ENCODE data around the gene SPRYD4.
A peak's percentile ranks its signal among the peaks of the same experiment; 100 is the strongest.

The SPRYD4 gene

GRCh38 chr12:56469007-56469930 is 891 bp downstream of the SPRYD4 start:
- TF ChIP-seq Cebpa-rat (IDR thresholded peaks at IDR 0.05), result no peak
- Histone ChIP-seq H3K4me2 (peak overlapping the region; percentile 84 to 99 (median 97)), H3K9ac (peak overlapping the region; percentile 89 to 95 (median 92)), H3K4me1 (peaks cover 15 to 37% (median 27%) of the 10 kb centered on the region in 10 experiments), H4K20me1 (peaks cover 0 to 10% (median 0%) of the 10 kb centered on the region in 11 experiments; a peak in 4 of 22 replicates), H3K9me3 (replicated peaks in 1 of 11) (no peaks in the 10 kb centered on the region), H3K27ac (peak overlapping the region; percentile 81 to 95 (median 92)), H3K27me3 (no peaks in the 10 kb centered on the region), H3K36me3 (peaks cover 8 to 50% (median 29%) of the 10 kb centered on the region in 11 experiments; a peak in 20 of 22 replicates), H3K4me3 (peak overlapping the region; percentile 75 to 92 (median 79))

GRCh38 chr12:56474389-56474788 is 6.0 kb downstream of the SPRYD4 start:
- no peak overlapping the region for H3K9ac ChIP-seq

GRCh38 chr12:56476143-56476542 is 7.8 kb downstream of the SPRYD4 start:
- no peaks in the 10 kb centered on the region for H3K27me3 ChIP-seq
- no peaks in the 10 kb centered on the region for H3K9me3 ChIP-seq (replicated peaks in 1 of 11)
- TF ChIP-seq Cebpa-rat (IDR thresholded peaks at IDR 0.05), result no peak
- no peak overlapping the region for H3K27ac ChIP-seq
- peaks cover 0 to 17% (median 9%) of the 10 kb centered on the region in 10 experiments; a peak in 14 of 20 replicates for H3K4me1 ChIP-seq
- no peak overlapping the region for H3K4me2 ChIP-seq
- H3K36me3 ChIP-seq, result peaks cover 8 to 47% (median 30%) of the 10 kb centered on the region in 11 experiments; a peak in 21 of 22 replicates
- H3K9ac ChIP-seq, result no peak overlapping the region
- peaks cover 0 to 47% (median 6%) of the 10 kb centered on the region in 11 experiments; a peak in 7 of 22 replicates for H4K20me1 ChIP-seq
- H3K4me3 ChIP-seq, result no peak overlapping the region

More at GRCh38 chr12:56474389-56474788, 6.0 kb downstream of the SPRYD4 start:
- TF ChIP-seq Cebpa-rat (IDR thresholded peaks at IDR 0.05), result no peak
- Histone ChIP-seq H3K4me2 (no peak overlapping the region), H3K9me3 (replicated peaks in 1 of 11) (no peaks in the 10 kb centered on the region), H4K20me1 (peaks cover 0 to 36% (median 4%) of the 10 kb centered on the region in 11 experiments; a peak in 5 of 22 replicates), H3K27ac (no peak overlapping the region), H3K27me3 (no peaks in the 10 kb centered on the region), H3K4me3 (no peak overlapping the region), H3K4me1 (peaks cover 5 to 23% (median 19%) of the 10 kb centered on the region in 10 experiments), H3K36me3 (peaks cover 8 to 65% (median 37%) of the 10 kb centered on the region in 11 experiments; a peak in 21 of 22 replicates)

GRCh38 chr12:56476972-56477432 is 8.6 kb downstream of the SPRYD4 start:
- TF ChIP-seq Cebpa-rat (IDR thresholded peaks at IDR 0.05), result no peak
- H3K27me3 ChIP-seq, result no peaks in the 10 kb centered on the region
- H3K36me3 ChIP-seq, result peaks cover 7 to 39% (median 23%) of the 10 kb centered on the region in 11 experiments; a peak in 19 of 22 replicates
- no peak overlapping the region for H3K9ac ChIP-seq
- no peak overlapping the region for H3K27ac ChIP-seq
- no peak overlapping the region for H3K4me2 ChIP-seq
- no peaks in the 10 kb centered on the region for H3K9me3 ChIP-seq (replicated peaks in 1 of 11)
- H3K4me3 ChIP-seq, result no peak overlapping the region
- peaks cover 0 to 13% (median 8%) of the 10 kb centered on the region in 10 experiments; a peak in 12 of 20 replicates for H3K4me1 ChIP-seq
- peaks cover 0 to 47% (median 6%) of the 10 kb centered on the region in 11 experiments; a peak in 7 of 22 replicates for H4K20me1 ChIP-seq

GRCh38 chr12:56477521-56478225 is 9.3 kb downstream of the SPRYD4 start:
- Histone ChIP-seq H3K4me1 (peaks cover 0 to 13% (median 8%) of the 10 kb centered on the region in 10 experiments; a peak in 12 of 20 replicates), H3K27ac (no peak overlapping the region), H3K27me3 (no peaks in the 10 kb centered on the region), H4K20me1 (peaks cover 0 to 47% (median 6%) of the 10 kb centered on the region in 11 experiments; a peak in 7 of 22 replicates), H3K9me3 (replicated peaks in 1 of 11) (no peaks in the 10 kb centered on the region), H3K9ac (no peak overlapping the region), H3K4me2 (no peak overlapping the region), H3K36me3 (peaks cover 7 to 32% (median 18%) of the 10 kb centered on the region in 11 experiments; a peak in 17 of 22 replicates), H3K4me3 (no peak overlapping the region)
- TF ChIP-seq Cebpa-rat (IDR thresholded peaks at IDR 0.05), result no peak

- Histone ChIP-seq H3K36me3 (peaks cover 0 to 12% (median 6%) of the 10 kb centered on the region in 11 experiments; a peak in 9 of 22 replicates), H3K4me3 (no peak overlapping the region), H3K27me3 (no peaks in the 10 kb centered on the region), H3K4me2 (peak overlapping the region in 5 of 11 experiments; percentile 3 to 29 (median 27); a peak in 5 of 22 replicates), H3K4me1 (peaks cover 0 to 13% (median 8%) of the 10 kb centered on the region in 10 experiments; a peak in 12 of 20 replicates), H4K20me1 (peaks cover 0 to 44% (median 6%) of the 10 kb centered on the region in 11 experiments; a peak in 7 of 22 replicates), H3K9me3 (replicated peaks in 1 of 11) (no peaks in the 10 kb centered on the region), H3K9ac (no peak overlapping the region), H3K27ac (no peak overlapping the region)
- TF ChIP-seq Cebpa-rat (IDR thresholded peaks at IDR 0.05), result no peak
These were observed 11.2 kb downstream of the SPRYD4 start for GRCh38 chr12:56479625-56480024.

- Histone ChIP-seq H3K27me3 (peaks cover 36 to 41% (median 38%) of the 10 kb centered on the region in 11 experiments), H3K36me3 (peaks cover 0 to 8% (median 0%) of the 10 kb centered on the region in 11 experiments; a peak in 2 of 22 replicates), H3K27ac (no peak overlapping the region), H3K9ac (no peak overlapping the region), H3K4me3 (no peak overlapping the region), H3K4me2 (no peak overlapping the region), H4K20me1 (peaks cover 0 to 53% (median 14%) of the 10 kb centered on the region in 11 experiments; a peak in 9 of 22 replicates), H3K9me3 (replicated peaks in 1 of 11) (peaks cover 0 to 16% (median 0%) of the 10 kb centered on the region in 11 experiments; a peak in 1 of 22 replicates), H3K4me1 (peaks cover 0 to 32% (median 19%) of the 10 kb centered on the region in 10 experiments; a peak in 17 of 20 replicates)
- TF ChIP-seq Cebpa-rat (IDR thresholded peaks at IDR 0.05), result no peak
These were observed 16.2 kb downstream of the SPRYD4 start for GRCh38 chr12:56484566-56484965.

- Histone ChIP-seq H3K9me3 (replicated peaks in 1 of 11) (peaks cover 0 to 16% (median 0%) of the 10 kb centered on the region in 11 experiments; a peak in 1 of 22 replicates), H3K9ac (no peak overlapping the region), H3K27ac (no peak overlapping the region), H3K4me1 (peaks cover 0 to 22% (median 12%) of the 10 kb centered on the region in 10 experiments; a peak in 17 of 20 replicates), H3K27me3 (peaks cover 36 to 46% (median 43%) of the 10 kb centered on the region in 11 experiments), H3K4me2 (peak overlapping the region in 4 of 11 experiments; percentile 22 to 63 (median 60); a peak in 3 of 22 replicates), H3K36me3 (peaks cover 0 to 8% (median 0%) of the 10 kb centered on the region in 11 experiments; a peak in 1 of 22 replicates), H4K20me1 (peaks cover 0 to 56% (median 11%) of the 10 kb centered on the region in 11 experiments; a peak in 7 of 22 replicates), H3K4me3 (no peak overlapping the region)
- TF ChIP-seq Cebpa-rat (IDR thresholded peaks at IDR 0.05), result no peak
These were observed 18.3 kb downstream of the SPRYD4 start for GRCh38 chr12:56486694-56487093.

All from BLaER1 treated with 17β-estradiol and CSF1 and Interleukin-3, amounts not matched to agents 10 nM and 100 nM (cell line).